Right lobe of liver (tissue), 4 donors: ENCODE measurements around the gene CACNB4.
"Not testable (repeated sequence)": the region's sequence is repeated elsewhere in the genome, so short reads cannot be mapped to it uniquely, and the experiment has no call there.

Experiments used
- CTCF ChIP-seq, 4 donors: fragments of 200-600 bp in 3 of 4; fragments of 450-650 bp in 1 of 4; IDR thresholded peaks; one replicate each; pipeline versions ENCODE4 v1.5.1 to v1.8.0; 2016 to 2022; ENCODE audit warnings: antibody characterized with exemption in 4 of 4, mild to moderate bottlenecking in 2 of 4
- POLR2A ChIP-seq: fragments of 450-650 bp; IDR thresholded peaks from one replicate; pipeline ENCODE4 v1.6.1; 2017; ENCODE audit warnings: antibody characterized with exemption, mild to moderate bottlenecking
- donor health status: DM: no; HTN: no; CAD: no.
- donor health status: DM: no; HTN: no; CAD: no.
- donor health status: DM: no; HTN: yes; CAD: no.

GRCh38 chr2:151794422-151794821, 304.4 kb downstream of the CACNB4 start:
- TF ChIP-seq POLR2A; CTCF (IDR thresholded peaks at IDR 0.05): not testable (repeated sequence)
